ENCODE results near the gene PGS1. TPM values are rescaled to one million over a fixed set of nuclear protein-coding genes. Genes with fewer than 3 reads are reported as not detected.
A peak's percentile ranks its signal among the peaks of the same experiment; 100 is the strongest.

Gene PGS1
- total and polyA plus RNA-seq, 10 of the 15 experiments (the other 5 are each of a cell fraction or from before 2014, with no cell fraction given): 1.3 to 37.6 (median 27.4) TPM

- TF ChIP-seq ATF2 (IDR thresholded peaks at IDR 0.05; ENCODE audit: low read length) (no peak), ESRRA (IDR thresholded peaks at IDR 0.05; ENCODE audit: low read length) (no peak), EED (IDR thresholded peaks at IDR 0.05; ENCODE audit: low read depth) (no peak), TCF12 (IDR thresholded peaks at IDR 0.05; ENCODE audit: low read depth, low read length) (0 out of 2 replicates have a peak, but pooled peaks have one; percentile 33), USF1 (IDR thresholded peaks at IDR 0.05; ENCODE audit: borderline replicate concordance, extremely low read length, insufficient read depth, low read depth, low read length) (no peak)
These were observed 43.3 kb downstream of the PGS1 start (continued) for GRCh38 chr17:78421534-78422266.

- H4K20me1 ChIP-seq (ENCODE audit: control insufficient read depth, insufficient read depth): no peaks in the 10 kb centered on the region; the same call in 1 of the 2 replicates
- 71% methylated on average over 8 of the region's 8 CpGs for WGBS (ENCODE audit: insufficient coverage, insufficient replicate concordance, low lambda C conversion rate, missing lambda C conversion rate)
- SMC1A ChIA-PET (ENCODE audit: uncharacterized antibody, unreplicated experiment): interaction anchor here (0.7 to 3.7 kb wide), 10 partner anchors 26 to 337 kb away, joined by 3 to 26 read pairs (median 4); partner anchors contain the start of gene SOCS3
- RAD21 ChIA-PET (ENCODE audit: unreplicated experiment): interaction anchor here (0.6 to 6.1 kb wide), 16 partner anchors 10 to 403 kb away, joined by 3 to 52 read pairs (median 5); partner anchors contain the start of gene SOCS3
- ATAC-seq (no peak), DNase-seq (ENCODE audit: low read depth, low spot score) (no peak), FAIRE-seq (no peak)
- H3K4me1 ChIP-seq (ENCODE audit: control insufficient read depth, insufficient read depth, low read length): no peaks in the 10 kb centered on the region
- no peak overlapping the region for H3K4me3 ChIP-seq
- intact Hi-C loops (cut with micrococcal nuclease; ENCODE audit: unreplicated experiment) (loop anchor here (1.0 to 10.0 kb wide), 4 partner anchors 62 to 337 kb away; partner anchors contain the start of gene SOCS3), in situ Hi-C loops (cut with MboI) (loop anchor here (5.0 kb wide), 1 partner anchor 60 kb away; the partner anchor contains the start of gene SOCS3)
- no peaks in the 10 kb centered on the region for H3K9me3 ChIP-seq (replicated peaks; ENCODE audit: control insufficient read depth, insufficient read depth, low read length)
- H2AFZ ChIP-seq (ENCODE audit: control insufficient read depth, low read depth, low read length): no peak overlapping the region
- H3K27ac ChIP-seq (ENCODE audit: control insufficient read depth, insufficient read depth): no peak overlapping the region
- H3K27me3 ChIP-seq (replicated peaks in 1 of 2; ENCODE audit: control insufficient read depth in 2 of 2, insufficient read depth in 2 of 2, low read length in 1 of 2): no peaks in the 10 kb centered on the region
- no peaks in the 10 kb centered on the region for H3K79me2 ChIP-seq (ENCODE audit: control insufficient read depth, insufficient read depth, low read length)
- H3K4me2 ChIP-seq (ENCODE audit: control insufficient read depth, insufficient read depth): no peak overlapping the region
- no peak overlapping the region for H3K9ac ChIP-seq (ENCODE audit: control insufficient read depth, insufficient read depth, low read length)
- TF ChIP-seq GABPA (IDR thresholded peaks at IDR 0.05; ENCODE audit: low read depth): no peak
- TF ChIP-seq ZBTB40 (IDR thresholded peaks at IDR 0.05; ENCODE audit: borderline replicate concordance): no peak
- TF ChIP-seq NFIC (IDR thresholded peaks at IDR 0.05; ENCODE audit: low read depth, low read length): no peak
- TF ChIP-seq SPI1 (IDR thresholded peaks at IDR 0.05; ENCODE audit: borderline replicate concordance, insufficient read depth, low read depth, low read length): no peak
- TF ChIP-seq ZNF274 (IDR thresholded peaks at IDR 0.05; ENCODE audit: insufficient read depth, insufficient read length): no peak
- TF ChIP-seq MTA2 (IDR thresholded peaks at IDR 0.05; ENCODE audit: low read depth): no peak
- no peak for TF ChIP-seq YY1 (IDR thresholded peaks at IDR 0.05; ENCODE audit: low read depth, low read length)
- no TSS peak for BruUV-seq (replicated peaks)
- H3K36me3 ChIP-seq (ENCODE audit: control insufficient read depth in 2 of 2, insufficient read depth in 2 of 2, low read length in 1 of 2): peaks cover 31 to 33% of the 10 kb centered on the region in 2 experiments
- POLR2A ChIA-PET: interaction anchor here (0.8 to 1.0 kb wide), 2 partner anchors 59 to 105 kb away, joined by 3 to 7 read pairs; no protein-coding TSS in a partner anchor
- CTCF ChIA-PET: interaction anchor here (0.6 to 8.5 kb wide), 31 partner anchors 12 to 403 kb away, joined by 3 to 96 read pairs (median 4); no protein-coding TSS in a partner anchor
These were observed 43.8 kb downstream of the PGS1 start for GRCh38 chr17:78422267-78422605.
